GM19193 (cell line): ENCODE measurements around the gene GALNT7.

Source experiments
- POLR2A ChIP-seq: IDR thresholded peaks from 4 replicates; pipeline ENCODE4 v1.6.1; 2011; ENCODE audit not compliant: insufficient read depth, insufficient read length; ENCODE audit errors: extremely low read depth

The GALNT7 gene

DNA sequence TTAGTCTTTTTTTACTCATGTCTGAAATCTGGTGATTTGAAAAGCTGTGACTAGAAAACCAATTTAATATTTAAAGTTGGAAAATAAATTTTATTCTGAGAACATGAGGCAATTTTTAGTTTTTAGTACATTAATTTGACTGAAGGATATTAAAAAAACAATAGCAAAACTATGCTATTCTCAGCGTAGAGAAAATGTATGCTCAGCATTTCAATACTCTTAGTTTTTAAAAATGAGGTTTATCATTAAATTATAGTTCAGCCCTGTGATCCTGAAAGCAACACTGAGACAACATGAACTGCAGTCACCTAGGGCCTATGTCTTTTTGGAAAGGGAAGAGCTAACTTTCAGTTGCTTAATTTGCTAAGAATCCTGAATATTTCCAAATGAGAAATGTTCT is 9.5 kb downstream of the GALNT7 start:
- no peak for TF ChIP-seq POLR2A

GRCh38 chr4:173181848-173182247 is 13.2 kb downstream of the GALNT7 start:
- no peak for TF ChIP-seq POLR2A

- TF ChIP-seq POLR2A: no peak
Observed at GRCh38 chr4:173182403-173182802, 13.8 kb downstream of the GALNT7 start.

DNA sequence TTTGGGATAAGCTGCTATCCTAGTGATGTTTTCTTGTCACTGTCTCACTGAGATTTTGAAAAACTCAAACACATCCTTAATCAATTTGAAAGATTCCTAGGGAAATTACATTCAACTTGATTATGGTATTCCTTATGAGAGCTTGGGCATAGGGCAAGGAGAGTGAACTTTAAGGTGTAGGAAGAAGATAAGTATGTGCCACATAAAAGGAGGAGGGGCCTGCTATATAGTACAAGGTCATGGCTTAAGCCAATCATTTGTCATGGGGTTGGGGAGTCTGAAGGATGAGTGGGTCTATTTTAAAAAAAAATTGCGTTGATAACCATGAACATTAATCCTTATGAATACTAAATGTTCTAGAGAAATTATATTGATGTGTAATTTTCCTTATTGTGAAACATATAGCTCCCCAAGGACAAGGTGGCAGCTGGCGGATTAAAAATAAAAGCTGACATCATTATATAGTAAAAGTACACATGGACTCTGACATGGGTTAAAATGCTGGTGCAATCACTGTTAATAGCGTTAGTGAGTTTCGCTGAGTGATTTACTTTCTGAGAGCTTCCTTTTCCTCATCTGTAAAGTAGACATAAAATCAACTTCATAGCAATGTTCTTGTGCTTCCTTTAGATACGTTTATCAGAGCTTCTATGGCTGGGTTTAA is 17.4 kb downstream of the GALNT7 start:
- TF ChIP-seq POLR2A: no peak

GRCh38 chr4:173187732-173188131 is 19.1 kb downstream of the GALNT7 start:
- no peak for TF ChIP-seq POLR2A

DNA sequence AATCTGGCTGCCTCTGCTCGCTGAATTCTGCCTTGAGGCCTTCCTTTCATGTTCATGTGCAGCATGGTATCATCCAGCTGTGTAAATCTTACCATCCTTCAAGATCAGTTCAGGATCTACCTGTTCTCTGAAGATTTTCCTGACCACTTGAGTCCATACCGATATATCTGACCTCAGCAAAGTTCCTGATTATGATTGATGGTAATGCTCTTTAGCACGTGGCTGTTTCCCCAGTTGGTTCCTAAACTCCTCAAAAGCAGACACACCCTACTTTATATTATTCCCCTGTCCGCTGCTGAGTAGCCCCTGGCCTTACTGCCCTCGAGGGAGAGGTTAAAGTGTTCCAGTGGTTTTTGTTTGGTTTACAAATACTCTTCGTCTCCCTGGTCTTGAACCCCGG is 20.0 kb downstream of the GALNT7 start:
- TF ChIP-seq POLR2A: no peak

DNA sequence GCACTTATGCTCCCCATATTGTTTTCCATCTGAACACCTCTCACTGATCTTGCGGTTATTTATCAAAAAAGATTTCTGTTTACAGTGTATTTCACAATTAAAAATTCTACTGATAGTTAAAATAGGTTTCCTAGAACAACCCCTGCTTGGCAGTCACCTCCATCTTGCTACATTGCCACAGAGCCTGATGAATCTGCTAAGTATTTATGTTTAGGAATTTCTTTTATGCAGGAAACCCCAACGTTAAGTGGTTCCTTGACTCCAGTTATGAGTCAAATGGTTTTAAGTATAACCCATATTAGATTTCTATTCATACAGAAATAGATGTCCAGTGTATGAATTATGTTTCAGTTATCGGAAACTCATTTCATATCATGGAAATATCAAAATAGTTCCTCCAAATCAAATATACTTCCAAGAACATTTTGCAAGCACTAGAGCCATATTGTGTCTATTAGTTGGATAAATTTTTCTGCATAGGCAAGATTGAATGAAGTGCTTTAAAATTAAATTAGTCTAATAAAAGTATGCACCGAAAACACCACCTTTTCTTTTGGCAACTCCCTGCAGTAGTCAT is 20.6 kb downstream of the GALNT7 start:
- TF ChIP-seq POLR2A: no peak

- no peak for TF ChIP-seq POLR2A
Observed at GRCh38 chr4:173191623-173192041, 23.0 kb downstream of the GALNT7 start.

GRCh38 chr4:173192375-173193162 is 24.0 kb downstream of the GALNT7 start:
- TF ChIP-seq POLR2A: no peak

DNA sequence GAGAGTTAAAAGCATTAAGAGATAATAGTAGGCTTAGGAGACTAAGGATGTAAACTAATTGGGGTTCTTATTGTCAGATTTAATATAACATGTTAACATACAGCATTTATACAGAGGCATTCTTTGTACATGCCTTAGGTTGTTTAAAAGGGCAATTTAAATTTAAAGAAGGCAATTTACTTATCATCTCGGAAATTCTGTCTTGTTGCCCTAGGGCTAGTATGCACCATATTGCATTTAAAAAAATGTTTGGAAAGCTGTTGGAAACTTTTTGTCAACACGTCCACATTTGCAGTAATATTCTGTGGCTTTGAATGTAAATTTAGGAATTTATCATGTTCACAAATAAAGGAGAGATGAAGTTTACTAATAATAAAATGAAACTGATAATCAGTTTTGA is 25.5 kb downstream of the GALNT7 start:
- no peak for TF ChIP-seq POLR2A

GRCh38 chr4:173195109-173195508 is 26.5 kb downstream of the GALNT7 start:
- TF ChIP-seq POLR2A: no peak

- no peak for TF ChIP-seq POLR2A
Observed at GRCh38 chr4:173199553-173199952, 30.9 kb downstream of the GALNT7 start.

DNA sequence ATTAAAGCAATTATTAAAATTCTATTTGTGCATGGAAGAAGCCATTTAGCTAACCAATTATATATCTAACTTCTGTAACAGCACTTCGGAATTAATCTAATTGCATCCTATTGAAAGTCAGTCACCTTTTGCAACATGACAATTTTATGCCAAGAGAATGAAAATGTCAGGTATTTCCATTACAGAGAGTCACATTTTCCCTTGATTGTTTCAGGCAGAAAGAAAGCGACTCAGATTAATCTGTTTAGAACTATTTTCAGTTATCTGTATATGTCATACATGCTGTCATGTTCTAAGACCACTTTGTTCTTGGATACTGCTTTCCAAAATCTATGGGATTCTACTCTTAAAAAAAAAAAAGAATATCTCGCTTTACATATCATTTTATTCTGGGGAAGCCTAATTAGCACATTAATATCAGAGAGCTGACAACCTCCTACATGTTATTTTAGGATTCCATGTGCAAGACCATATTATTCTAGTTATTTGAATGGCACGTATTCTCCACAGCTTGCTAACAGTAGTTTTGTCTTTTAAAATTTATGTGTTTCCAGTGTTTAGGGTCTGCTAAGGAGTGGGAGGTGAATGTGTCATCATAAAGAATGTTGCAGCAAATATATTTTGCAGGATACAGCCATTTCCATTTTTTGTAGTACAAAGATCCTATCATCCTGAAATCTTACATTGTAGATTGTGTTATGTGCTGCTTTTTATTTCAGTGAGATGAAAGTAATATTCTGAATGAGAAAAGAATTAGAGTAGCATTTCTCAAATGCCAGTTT is 31.7 kb downstream of the GALNT7 start:
- TF ChIP-seq POLR2A: no peak

GRCh38 chr4:173202395-173202794 is 33.8 kb downstream of the GALNT7 start:
- TF ChIP-seq POLR2A: no peak

DNA sequence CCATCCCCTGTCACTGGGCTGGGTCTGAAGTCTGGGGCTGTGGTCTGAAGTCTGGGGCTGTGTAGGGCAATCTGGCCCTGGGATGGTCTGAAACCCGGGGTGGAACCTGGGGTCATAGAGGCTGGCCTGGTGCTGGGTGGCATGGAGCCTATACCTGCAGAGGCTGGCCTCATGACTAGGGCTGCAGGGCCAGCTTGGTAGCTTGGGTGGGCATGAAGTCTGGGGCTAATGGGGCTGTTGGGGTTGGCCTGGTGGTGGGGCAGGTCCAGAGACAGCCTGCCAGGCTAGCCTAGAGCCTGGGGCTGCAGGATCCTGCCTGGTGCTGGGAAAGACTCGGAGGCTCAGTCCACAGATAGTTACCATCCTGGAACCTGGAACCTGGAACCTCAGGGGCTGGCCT is 37.0 kb downstream of the GALNT7 start:
- TF ChIP-seq POLR2A: no peak
